Brain pericyte (primary cell): ENCODE measurements around the gene PARL.
"Not testable (repeated sequence)": the region's sequence is repeated elsewhere in the genome, so short reads cannot be mapped to it uniquely, and the experiment has no call there.

Experiments used
- DNase-seq: peaks from one replicate; pipeline ENCODE4 v3.0.0-alpha.2; 2012; ENCODE audit warnings: low read depth, low spot score

The PARL gene

DNA sequence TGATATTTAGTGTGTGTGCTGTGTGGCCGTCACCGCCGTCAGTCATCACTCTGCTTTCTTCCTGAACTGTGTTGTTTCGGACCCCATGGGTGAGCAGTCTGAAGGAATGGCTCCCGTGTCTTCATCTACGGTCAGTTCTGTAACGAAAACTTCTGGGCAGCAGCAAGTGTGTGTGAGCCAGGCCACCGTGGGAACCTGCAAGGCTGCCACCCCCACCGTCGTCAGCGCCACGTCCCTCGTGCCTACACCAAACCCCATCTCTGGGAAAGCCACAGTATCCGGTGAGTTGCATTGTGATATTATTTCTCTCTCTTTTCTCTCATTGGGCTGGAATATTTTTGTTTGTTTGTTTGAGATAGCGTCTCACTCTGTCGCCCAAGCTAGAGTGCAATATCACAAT is 94.0 kb downstream of the PARL start:
- no peak for DNase-seq

DNA sequence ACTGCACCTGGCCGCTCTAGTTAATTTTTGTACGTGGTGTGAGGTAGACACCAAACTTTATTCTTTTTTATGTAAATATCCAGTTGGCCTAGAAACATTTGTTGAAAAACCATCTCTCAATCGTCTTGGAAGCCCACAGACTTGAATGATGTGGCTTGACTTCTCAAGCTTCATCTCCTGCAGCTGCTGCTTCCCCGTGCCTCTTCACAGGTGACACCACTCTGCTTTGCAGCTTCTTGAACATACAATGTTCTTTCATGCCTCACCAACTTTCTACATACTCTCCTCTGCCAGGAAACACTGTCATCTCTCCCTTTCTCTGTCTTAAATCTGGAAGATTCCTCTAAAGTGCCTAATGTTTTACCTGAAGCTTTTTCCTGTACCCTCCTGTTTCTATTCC is 94.9 kb downstream of the PARL start:
- no peak for DNase-seq

DNA sequence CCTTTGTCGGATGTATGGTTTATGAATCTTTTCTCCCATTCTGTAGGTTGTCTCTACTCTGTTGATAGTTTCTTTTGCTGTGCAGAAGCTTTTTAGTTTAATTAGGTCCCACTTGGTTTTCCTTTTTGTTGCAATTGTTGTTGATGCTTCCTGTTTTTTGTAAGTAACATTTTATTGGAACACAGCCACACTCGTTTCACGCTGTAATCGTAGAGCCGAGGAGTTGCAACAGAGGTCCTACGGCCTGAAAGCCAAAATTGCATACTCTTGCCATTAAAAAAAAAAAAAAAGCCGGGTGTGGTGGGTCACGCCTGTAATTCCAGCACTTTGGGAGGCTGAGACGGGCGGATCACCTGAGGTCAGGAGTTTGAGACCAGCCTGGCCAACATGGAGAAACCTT is 100.2 kb downstream of the PARL start:
- not testable (repeated sequence) for DNase-seq

DNA sequence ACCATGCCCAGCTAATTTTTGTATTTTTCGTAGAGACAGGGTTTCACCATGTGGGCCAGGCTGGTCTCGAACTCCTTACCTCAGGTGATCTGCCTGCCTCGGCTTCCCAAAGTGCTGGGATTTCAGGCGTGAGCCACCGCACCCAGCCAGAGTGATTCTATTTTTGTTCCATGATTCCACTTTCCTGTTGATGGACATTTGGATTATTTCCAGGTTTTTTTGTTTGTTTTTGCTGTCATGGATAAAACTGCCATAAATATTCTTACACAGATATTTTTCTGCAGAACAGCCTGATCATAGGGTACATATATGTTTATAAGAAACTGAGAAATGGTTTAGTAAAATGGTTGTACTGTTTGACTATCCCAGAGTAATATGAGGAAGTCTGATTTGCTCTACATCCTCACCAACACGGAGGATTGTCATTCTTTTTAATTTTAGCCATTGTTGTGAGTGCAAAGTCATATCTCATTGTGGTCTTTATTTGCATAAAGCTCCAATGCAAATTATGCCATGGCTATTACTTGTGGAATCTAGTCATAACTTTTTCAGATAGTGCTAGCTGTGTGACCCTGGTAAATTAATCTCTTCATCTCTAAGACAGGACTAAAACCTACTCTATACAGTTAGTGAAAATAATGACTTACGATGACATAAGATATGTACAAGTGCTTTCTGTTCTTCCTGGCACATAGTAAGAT is 102.0 kb downstream of the PARL start:
- DNase-seq, result no peak

DNA sequence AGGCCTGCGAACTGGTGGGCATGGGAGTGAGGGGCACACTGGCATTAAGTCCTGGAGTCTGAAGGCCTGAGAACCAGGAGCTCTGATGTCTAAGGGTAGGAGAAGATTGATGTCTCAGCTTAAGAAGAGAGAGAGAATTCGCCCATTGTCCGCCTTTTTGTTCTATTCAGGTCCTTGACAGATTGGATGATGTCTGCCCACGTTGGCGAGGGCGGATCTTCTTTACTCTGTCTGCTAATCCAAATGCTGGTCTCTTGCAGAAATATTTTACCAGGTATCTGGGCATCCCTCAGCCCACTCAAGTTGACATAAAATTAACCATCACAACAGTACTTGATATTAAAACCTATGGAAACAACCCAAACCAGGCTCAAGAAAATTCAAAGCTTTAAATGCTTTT is 103.4 kb downstream of the PARL start:
- DNase-seq, result no peak

DNA sequence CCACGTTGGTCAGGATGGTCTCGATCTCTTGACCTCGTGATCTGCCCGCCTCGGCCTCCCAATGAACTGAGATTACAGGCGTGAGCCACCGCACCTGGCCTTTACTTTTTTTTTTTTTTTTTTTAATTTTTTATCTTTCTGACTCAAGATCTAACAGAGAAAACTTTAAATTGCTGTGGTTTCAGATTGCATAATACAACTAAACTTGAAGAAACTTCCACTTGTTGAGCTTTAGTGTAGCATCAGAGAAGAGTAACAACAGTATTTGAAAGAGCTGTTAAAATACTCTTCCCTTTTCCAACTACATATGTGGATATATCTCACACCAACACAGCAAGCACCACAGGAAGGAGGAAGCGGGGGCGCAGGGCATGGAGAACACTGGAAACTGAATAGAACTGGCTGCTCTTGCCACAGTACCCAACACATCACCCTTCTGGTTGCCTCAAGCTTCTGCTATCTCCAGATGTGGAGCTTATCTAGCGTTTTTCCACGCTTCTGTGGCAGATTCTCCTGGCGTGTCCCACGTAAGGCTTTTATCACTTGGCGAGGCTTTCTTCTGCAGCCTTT is 104.7 kb downstream of the PARL start:
- no peak for DNase-seq
